ENCODE measurements around the gene BCL11A.

Gene BCL11A

DNA sequence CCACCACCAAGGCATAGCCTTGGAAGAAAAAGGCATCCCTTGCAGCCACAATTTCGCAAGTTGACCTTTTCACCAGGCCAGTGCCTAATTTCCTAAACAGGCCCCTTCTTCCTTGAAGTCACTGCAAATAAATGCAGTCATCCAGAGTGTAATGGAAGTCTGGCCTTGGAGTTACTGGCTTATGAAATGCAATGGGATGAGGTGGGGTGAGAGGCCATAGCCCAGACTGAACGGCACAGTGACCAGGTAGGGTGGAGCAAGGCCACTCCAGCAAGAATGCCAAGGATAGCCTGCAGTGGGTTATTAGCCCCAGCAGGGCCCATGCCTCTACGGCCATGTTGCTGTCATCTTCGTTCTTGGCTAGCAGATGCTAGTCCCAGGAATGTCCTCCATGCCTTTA lies 68.4 kb downstream of the BCL11A start:
- Histone ChIP-seq H3K9me3 (ENCODE audit: low read depth, low read length) (no peaks in the 10 kb centered on the region), H3K27ac (no peak overlapping the region), H3K36me3 (ENCODE audit: insufficient read depth, low read length) (no peaks in the 10 kb centered on the region), H3K4me3 (no peak overlapping the region), H3K9ac (ENCODE audit: insufficient read length) (no peak overlapping the region)
- DNase-seq (ENCODE audit: low read depth, low spot score) = no peak
- no peak for TF ChIP-seq FOXP2 (optimal IDR thresholded peaks at IDR 0.05; ENCODE audit: control extremely low read depth, extremely low read length, insufficient read depth)
- TF ChIP-seq EZH2 (IDR thresholded peaks at IDR 0.05) = no peak
- TF ChIP-seq POLR2AphosphoS5 (IDR thresholded peaks at IDR 0.05; ENCODE audit: borderline replicate concordance, low read depth, low read length) = no peak

DNA sequence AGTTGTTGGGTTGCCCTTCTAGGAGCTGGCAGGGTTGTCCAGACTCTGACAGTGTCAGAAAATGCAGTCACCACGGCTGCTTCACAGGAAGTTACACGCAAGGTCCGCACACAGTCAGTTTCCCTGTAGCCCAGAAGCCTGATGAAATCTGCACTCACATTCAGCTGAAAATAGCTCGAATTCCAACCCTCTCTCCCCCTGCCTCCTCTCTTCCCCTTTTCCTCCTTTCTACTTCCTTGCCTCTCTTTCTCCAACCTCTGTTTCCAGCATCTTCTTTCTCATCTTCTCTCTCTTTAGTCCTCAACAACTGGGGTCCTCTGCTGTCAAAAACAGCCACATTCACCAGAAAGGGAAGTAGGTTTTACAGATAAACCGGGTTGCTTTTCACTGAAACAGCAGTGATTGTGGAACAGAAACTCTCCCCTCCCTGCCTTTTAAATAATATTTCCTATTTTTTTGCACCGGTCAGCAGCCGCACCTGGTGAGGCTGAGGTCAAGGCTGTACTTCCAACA lies 69.3 kb downstream of the BCL11A start:
- no peak for DNase-seq (ENCODE audit: low read depth, low spot score)
- Histone ChIP-seq H3K27ac (no peak overlapping the region), H3K9me3 (ENCODE audit: low read depth, low read length) (no peaks in the 10 kb centered on the region), H3K4me3 (no peak overlapping the region), H3K36me3 (ENCODE audit: insufficient read depth, low read length) (no peaks in the 10 kb centered on the region), H3K9ac (ENCODE audit: insufficient read length) (no peak overlapping the region)
- TF ChIP-seq FOXP2 (optimal IDR thresholded peaks at IDR 0.05; ENCODE audit: control extremely low read depth, extremely low read length, insufficient read depth) (no peak), POLR2AphosphoS5 (IDR thresholded peaks at IDR 0.05; ENCODE audit: borderline replicate concordance, low read depth, low read length) (no peak), EZH2 (IDR thresholded peaks at IDR 0.05) (no peak)

- no peak for TF ChIP-seq FOXP2 (optimal IDR thresholded peaks at IDR 0.05; ENCODE audit: control extremely low read depth, extremely low read length, insufficient read depth)
- TF ChIP-seq EZH2 (IDR thresholded peaks at IDR 0.05) = no peak
- TF ChIP-seq POLR2AphosphoS5 (IDR thresholded peaks at IDR 0.05; ENCODE audit: borderline replicate concordance, low read depth, low read length) = no peak
- no peak overlapping the region for H3K4me3 ChIP-seq
- no peaks in the 10 kb centered on the region for H3K9me3 ChIP-seq (ENCODE audit: low read depth, low read length)
- no peak overlapping the region for H3K9ac ChIP-seq (ENCODE audit: insufficient read length)
- H3K27ac ChIP-seq = no peak overlapping the region
- DNase-seq (ENCODE audit: low read depth, low spot score) = no peak
- no peaks in the 10 kb centered on the region for H3K36me3 ChIP-seq (ENCODE audit: insufficient read depth, low read length)
Observed at GRCh38 chr2:60483401-60483800, 70.1 kb downstream of the BCL11A start.

GRCh38 chr2:60482222-60482621 lies 71.2 kb downstream of the BCL11A start:
- Histone ChIP-seq H3K9me3 (ENCODE audit: low read depth, low read length) (no peaks in the 10 kb centered on the region), H3K36me3 (ENCODE audit: insufficient read depth, low read length) (no peaks in the 10 kb centered on the region), H3K4me3 (0 out of 2 replicates have a peak overlapping the region, but pooled peaks have one; percentile 22), H3K27ac (no peak overlapping the region), H3K9ac (ENCODE audit: insufficient read length) (no peak overlapping the region)
- no peak for TF ChIP-seq POLR2AphosphoS5 (IDR thresholded peaks at IDR 0.05; ENCODE audit: borderline replicate concordance, low read depth, low read length)
- TF ChIP-seq FOXP2 (optimal IDR thresholded peaks at IDR 0.05; ENCODE audit: control extremely low read depth, extremely low read length, insufficient read depth) = no peak
- TF ChIP-seq EZH2 (IDR thresholded peaks at IDR 0.05) = no peak
- DNase-seq (ENCODE audit: low read depth, low spot score) = no peak

DNA sequence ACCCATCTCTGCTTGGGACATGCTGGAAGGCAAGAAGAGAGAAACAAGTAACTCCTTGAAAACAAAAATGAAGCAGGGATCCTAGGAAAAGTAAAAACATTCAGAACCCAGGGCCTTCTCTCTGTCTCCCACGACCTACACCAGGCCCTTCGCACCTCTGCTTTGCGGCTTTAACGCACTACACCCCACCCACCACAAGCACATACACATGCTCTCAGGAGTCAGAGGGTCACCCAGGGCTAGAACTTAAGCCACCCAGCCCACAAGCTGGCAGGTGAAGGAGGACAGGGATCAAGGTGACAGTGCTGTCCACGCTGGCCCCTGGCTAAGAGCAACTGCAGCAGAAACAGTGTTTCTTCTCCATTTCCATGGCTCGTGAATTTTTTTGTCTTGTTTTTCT lies 72.2 kb downstream of the BCL11A start:
- no peak overlapping the region for H3K4me3 ChIP-seq
- H3K36me3 ChIP-seq (ENCODE audit: insufficient read depth, low read length) = no peaks in the 10 kb centered on the region
- H3K9ac ChIP-seq (ENCODE audit: insufficient read length) = no peak overlapping the region
- no peaks in the 10 kb centered on the region for H3K9me3 ChIP-seq (ENCODE audit: low read depth, low read length)
- H3K27ac ChIP-seq = no peak overlapping the region
- DNase-seq (ENCODE audit: low read depth, low spot score) = no peak
- no peak for TF ChIP-seq POLR2AphosphoS5 (IDR thresholded peaks at IDR 0.05; ENCODE audit: borderline replicate concordance, low read depth, low read length)
- TF ChIP-seq FOXP2 (optimal IDR thresholded peaks at IDR 0.05; ENCODE audit: control extremely low read depth, extremely low read length, insufficient read depth) = no peak
- no peak for TF ChIP-seq EZH2 (IDR thresholded peaks at IDR 0.05)

- Histone ChIP-seq H3K9ac (ENCODE audit: insufficient read length) (no peak overlapping the region), H3K36me3 (ENCODE audit: insufficient read depth, low read length) (no peaks in the 10 kb centered on the region), H3K9me3 (ENCODE audit: low read depth, low read length) (no peaks in the 10 kb centered on the region), H3K4me3 (no peak overlapping the region), H3K27ac (no peak overlapping the region)
- TF ChIP-seq EZH2 (IDR thresholded peaks at IDR 0.05) = no peak
- TF ChIP-seq FOXP2 (optimal IDR thresholded peaks at IDR 0.05; ENCODE audit: control extremely low read depth, extremely low read length, insufficient read depth) = no peak
- TF ChIP-seq POLR2AphosphoS5 (IDR thresholded peaks at IDR 0.05; ENCODE audit: borderline replicate concordance, low read depth, low read length) = no peak
- DNase-seq (ENCODE audit: low read depth, low spot score) = no peak
Observed at GRCh38 chr2:60480089-60480773, 73.2 kb downstream of the BCL11A start.

- no peak for TF ChIP-seq FOXP2 (optimal IDR thresholded peaks at IDR 0.05; ENCODE audit: control extremely low read depth, extremely low read length, insufficient read depth)
- TF ChIP-seq POLR2AphosphoS5 (IDR thresholded peaks at IDR 0.05; ENCODE audit: borderline replicate concordance, low read depth, low read length) = no peak
- no peak for TF ChIP-seq EZH2 (IDR thresholded peaks at IDR 0.05)
- DNase-seq (ENCODE audit: low read depth, low spot score) = no peak
- no peak overlapping the region for H3K9ac ChIP-seq (ENCODE audit: insufficient read length)
- H3K4me3 ChIP-seq = no peak overlapping the region
- H3K27ac ChIP-seq = no peak overlapping the region
- no peaks in the 10 kb centered on the region for H3K36me3 ChIP-seq (ENCODE audit: insufficient read depth, low read length)
- H3K9me3 ChIP-seq (ENCODE audit: low read depth, low read length) = no peaks in the 10 kb centered on the region
Observed at GRCh38 chr2:60479226-60480088, 74.0 kb downstream of the BCL11A start.

- TF ChIP-seq FOXP2 (optimal IDR thresholded peaks at IDR 0.05; ENCODE audit: control extremely low read depth, extremely low read length, insufficient read depth) (no peak), POLR2AphosphoS5 (IDR thresholded peaks at IDR 0.05; ENCODE audit: borderline replicate concordance, low read depth, low read length) (no peak), EZH2 (IDR thresholded peaks at IDR 0.05) (no peak)
- no peaks in the 10 kb centered on the region for H3K36me3 ChIP-seq (ENCODE audit: insufficient read depth, low read length)
- no peaks in the 10 kb centered on the region for H3K9me3 ChIP-seq (ENCODE audit: low read depth, low read length)
- no peak overlapping the region for H3K27ac ChIP-seq
- H3K4me3 ChIP-seq = no peak overlapping the region
- DNase-seq (ENCODE audit: low read depth, low spot score) = no peak
- H3K9ac ChIP-seq (ENCODE audit: insufficient read length) = no peak overlapping the region
Observed at GRCh38 chr2:60478660-60479059, 74.8 kb downstream of the BCL11A start.

All from SK-N-MC (cell line).